OCI-LY1 (cell line): ENCODE measurements around the gene RALGAPB.

Experiments used
- CTCF ChIP-seq: fragments of 200-600 bp; sonication (generic), shearing (Covaris generic); IDR thresholded peaks from 2 replicates; pipeline ENCODE4 v1.5.1; 2017; ENCODE audit warnings: mild to moderate bottlenecking, antibody characterized with exemption, low read length, moderate library complexity, mixed read lengths
- EZH2 ChIP-seq: fragments of 200-600 bp; sonication (generic), shearing (Covaris generic); IDR thresholded peaks from 2 replicates; pipeline ENCODE4 v1.8.0; 2017; ENCODE audit warnings: borderline replicate concordance, mixed run types, mild to moderate bottlenecking, antibody characterized with exemption, low read length, moderate library complexity, mixed read lengths

- no peak for TF ChIP-seq CTCF
- no peak for TF ChIP-seq EZH2
Measured at GRCh38 chr20:38563802-38564431, 91.3 kb downstream of the RALGAPB start.
